ENCODE measurements around the gene BORCS6.

DNA sequence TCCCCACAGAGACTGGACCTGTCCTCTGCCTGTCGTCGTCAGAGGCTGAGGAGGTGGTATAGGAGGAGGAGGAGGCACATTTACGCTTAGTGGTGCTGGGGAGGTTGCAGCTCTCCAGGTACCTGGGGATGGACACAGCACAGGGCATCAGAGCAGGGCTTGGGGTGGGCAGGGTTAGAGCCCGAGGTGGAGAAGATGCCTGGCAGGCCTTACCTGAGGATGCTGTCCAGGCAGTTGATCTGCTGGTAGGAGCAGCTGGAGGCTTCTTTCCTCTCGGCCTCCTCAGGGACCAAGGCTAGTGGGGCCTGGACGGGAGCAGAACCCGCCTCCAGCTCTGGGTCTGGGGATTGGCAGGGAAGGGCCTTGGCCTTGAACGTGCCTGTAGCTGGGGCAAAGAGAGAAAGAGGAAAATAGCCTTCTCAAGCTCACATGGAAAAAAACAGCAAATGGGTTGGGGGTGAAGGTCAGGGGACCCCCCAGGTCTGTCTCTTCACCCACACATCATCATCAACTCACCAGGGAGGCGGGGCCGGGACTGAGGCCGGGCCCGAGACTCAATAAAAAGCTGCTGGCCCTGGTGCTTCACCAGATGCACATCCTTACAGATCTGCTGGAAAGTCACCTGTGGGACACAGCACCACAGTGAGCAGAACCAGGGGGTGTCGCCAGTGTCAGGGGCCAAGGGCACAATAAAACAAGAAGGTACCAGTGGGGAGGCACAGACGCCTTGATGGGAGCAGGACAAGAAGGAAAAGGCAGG lies 43.4 kb downstream of the BORCS6 start:
- TF ChIP-seq CTCF (IDR thresholded peaks at IDR 0.05; ENCODE audit: low read depth, low read length, poor library complexity, severe bottlenecking) (no peak), EZH2phosphoT487 (IDR thresholded peaks at IDR 0.05; ENCODE audit: borderline replicate concordance, low read length) (no peak)
